GM21619 (cell line): Measurements from ENCODE around the gene KLC1.
A peak's percentile ranks its signal among the peaks of the same experiment; 100 is the strongest.

ENCODE experiments used
- ATAC-seq: cut with Tn5 transposase; IDR thresholded peaks from one replicate; pipeline ENCODE4 v1.9.1; 2021; ENCODE audit not compliant: unreplicated experiment

Gene KLC1

GRCh38 chr14:103702497-103703432, 73.8 kb downstream of the KLC1 start:
- ATAC-seq = no peak

DNA sequence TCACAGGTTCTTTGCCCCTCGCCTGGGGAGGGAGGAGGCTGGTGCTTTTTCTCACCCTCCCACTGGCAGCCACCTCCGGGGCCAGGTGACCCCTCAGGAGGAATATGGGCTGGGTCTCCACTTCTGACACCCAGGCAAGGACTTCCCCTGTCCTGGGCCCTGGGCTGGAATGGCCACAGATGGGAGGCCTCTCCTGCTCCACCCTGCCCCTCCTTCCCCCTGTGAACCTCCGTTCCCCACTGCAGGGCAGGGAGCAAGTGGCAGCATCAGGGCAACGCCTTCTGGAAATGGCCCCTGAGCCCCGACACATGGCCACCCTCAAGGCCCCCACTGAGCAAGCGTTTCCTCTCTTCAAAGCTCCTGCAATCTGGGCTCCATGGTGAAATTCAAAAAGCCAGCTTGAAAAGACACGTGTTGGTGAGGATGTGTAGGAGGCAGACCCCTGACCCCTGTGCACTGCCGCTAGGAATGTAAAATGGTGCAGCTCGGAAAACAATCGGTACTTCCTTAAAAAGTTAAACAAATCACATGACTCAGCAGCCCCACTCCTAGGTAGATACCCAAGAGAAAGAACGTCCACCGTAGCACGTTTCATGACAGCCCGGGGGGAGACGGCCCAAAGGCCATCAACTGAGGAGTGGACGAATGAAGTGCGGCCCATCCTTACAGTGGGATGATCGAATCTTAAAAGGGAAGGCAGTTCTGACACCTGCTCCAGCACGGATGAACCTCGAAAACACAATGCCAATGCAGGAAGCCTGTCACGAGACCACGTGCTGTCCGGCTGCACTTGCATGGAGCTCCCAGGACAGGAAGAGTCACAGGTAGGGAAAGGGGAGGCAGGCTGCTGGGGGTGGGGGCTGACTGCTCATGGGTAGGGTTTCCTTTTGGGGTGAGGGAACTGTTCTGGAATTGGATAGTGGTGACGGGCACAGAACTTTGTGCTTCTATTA, 74.7 kb downstream of the KLC1 start:
- ATAC-seq = no peak

DNA sequence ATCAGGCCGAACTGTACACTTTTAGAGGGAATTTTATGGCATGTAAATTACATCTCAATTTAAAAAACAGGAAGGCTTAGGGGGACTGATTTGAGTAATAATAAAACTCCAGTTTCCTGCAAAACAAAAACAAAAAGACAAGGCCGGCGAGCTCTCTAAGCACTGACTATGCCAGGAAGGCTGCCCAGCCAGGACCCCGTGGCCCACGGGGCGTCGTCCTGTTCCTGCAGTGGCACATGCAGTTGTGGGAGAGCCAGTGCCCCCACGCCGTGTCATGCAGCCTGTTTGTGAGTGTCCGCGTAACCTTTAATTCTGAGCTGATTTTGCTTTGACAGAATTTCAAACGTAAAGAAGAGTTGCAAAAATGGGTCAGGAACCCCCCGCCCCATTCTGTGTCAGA, 75.7 kb downstream of the KLC1 start:
- no peak for ATAC-seq

GRCh38 chr14:103705118-103705503, 76.1 kb downstream of the KLC1 start:
- no peak for ATAC-seq

DNA sequence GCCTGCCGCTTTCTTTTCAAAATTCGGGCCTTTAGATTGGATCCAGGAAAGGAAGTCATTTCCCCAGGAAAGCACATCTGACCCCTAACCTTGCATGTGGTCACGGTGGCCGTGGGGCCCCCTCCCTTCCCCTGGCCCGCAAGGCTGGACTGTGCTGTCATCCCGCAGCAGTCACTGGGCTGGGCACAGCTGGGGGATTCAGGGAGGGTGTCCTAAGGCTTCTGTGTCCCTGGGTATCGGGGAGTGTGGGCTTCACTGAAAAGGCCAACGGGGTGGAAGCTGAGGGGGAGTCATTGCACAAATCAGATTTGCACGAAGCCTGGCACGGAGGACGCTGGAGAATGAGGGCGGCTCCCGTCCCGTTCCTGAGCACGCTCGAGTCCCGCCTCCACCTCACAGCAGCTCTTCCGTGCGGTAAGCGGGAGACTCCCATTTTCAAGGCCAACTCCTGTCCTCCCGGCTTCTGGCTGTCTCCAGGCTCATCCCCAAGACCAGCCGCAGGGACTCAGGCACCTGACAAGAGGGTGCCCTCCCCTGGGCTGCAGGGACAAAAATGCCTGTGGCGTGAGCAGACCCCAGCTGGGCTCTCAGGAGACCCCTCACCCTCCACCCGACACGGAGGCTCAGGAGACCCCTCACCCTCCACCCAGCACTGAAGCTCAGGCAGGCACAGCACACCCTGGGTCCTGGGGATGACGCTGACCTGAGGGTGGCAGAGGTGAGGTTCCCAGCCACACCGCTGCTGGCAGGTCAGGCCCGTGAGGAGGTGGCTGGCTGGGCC, 76.7 kb downstream of the KLC1 start:
- no peak for ATAC-seq

DNA sequence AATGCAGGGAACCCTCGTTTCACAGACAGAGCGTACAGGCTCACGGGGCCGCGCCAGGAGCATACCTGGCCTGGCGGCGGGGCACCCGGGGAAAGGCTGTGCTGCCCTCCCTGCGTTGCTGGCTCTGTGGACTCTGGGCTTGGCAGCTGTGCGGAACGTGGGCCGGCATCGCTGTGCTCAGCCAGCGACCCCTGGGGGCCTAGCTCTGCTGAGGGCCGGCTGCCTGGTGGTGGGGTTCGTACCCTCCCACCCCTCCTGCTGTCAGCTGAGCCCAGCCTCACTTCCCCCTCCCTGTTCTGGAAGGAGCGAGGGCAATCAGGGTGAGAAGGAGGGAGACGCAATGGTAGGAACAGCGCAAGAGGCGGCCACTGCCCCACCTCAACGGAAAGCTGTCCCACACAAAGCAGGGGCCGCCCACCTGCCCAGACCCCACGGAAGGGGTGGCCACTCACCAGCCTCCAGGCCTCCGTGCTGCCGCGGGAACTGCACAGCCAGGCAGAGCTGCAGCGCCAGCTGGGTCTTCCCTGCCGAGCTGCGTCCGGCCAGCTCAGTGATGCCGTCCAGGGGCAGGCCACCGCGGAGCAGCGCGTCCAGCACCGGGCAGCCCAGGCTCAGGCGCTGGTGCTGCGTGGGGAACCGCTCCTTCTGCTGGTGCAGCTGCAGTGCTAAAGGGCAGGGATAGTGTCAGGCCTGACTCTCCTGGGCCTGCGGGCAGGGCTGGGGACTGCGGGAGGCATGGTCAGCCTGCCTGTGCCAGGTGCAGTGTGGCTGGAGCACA, 77.7 kb downstream of the KLC1 start:
- ATAC-seq = no peak

GRCh38 chr14:103707329-103708263, 78.6 kb downstream of the KLC1 start:
- no peak for ATAC-seq

DNA sequence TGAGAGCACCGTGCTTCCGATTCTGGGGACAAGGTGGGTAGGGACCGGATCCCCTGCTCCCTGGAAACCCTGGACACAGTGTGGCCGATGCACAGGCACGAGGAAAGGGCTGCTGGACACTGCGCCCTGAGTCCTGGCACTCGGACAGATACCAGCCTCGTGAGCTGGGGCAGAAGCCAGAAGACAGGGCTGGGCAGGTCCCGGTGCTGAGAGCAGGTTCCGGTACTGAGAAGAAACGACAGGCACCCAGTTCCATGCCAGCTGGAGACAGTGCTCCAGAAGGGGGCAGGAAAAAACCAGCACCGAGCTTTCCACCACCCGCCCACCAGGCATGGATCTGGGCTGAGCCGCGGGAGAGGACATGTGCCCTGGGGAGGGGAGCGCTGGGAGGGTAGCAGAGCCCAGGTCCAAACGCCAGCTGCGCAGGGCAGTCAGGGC, 79.8 kb downstream of the KLC1 start:
- ATAC-seq = no peak

GRCh38 chr14:103709814-103710213, 80.8 kb downstream of the KLC1 start:
- no peak for ATAC-seq

DNA sequence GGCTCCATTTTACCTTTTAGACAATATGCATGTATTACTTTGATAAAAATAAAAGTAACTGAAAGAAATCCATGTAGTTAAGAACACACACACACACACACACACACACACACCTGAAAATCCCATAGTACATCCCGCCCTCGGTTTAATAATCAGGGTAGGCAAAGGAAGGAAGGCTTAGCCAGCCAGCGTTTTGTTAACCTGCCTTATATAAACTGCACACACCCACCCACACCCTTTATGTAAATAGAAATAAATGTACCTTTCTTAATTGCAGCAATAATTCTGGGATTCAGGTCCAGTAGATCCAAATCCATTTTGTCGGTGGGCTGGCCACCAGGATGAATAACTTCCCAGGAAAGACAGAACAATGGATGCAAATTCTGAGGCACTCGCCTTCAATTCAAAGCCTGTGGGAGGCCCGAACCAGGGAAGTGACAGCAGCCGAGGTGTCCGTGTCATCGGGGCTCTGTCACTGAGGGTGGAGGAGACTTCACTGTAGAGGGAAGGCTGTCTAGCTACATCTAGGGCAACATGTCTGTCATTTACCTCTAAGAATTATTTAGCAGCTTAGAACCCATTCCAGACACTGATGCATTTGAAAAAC, 81.9 kb downstream of the KLC1 start:
- no peak for ATAC-seq

DNA sequence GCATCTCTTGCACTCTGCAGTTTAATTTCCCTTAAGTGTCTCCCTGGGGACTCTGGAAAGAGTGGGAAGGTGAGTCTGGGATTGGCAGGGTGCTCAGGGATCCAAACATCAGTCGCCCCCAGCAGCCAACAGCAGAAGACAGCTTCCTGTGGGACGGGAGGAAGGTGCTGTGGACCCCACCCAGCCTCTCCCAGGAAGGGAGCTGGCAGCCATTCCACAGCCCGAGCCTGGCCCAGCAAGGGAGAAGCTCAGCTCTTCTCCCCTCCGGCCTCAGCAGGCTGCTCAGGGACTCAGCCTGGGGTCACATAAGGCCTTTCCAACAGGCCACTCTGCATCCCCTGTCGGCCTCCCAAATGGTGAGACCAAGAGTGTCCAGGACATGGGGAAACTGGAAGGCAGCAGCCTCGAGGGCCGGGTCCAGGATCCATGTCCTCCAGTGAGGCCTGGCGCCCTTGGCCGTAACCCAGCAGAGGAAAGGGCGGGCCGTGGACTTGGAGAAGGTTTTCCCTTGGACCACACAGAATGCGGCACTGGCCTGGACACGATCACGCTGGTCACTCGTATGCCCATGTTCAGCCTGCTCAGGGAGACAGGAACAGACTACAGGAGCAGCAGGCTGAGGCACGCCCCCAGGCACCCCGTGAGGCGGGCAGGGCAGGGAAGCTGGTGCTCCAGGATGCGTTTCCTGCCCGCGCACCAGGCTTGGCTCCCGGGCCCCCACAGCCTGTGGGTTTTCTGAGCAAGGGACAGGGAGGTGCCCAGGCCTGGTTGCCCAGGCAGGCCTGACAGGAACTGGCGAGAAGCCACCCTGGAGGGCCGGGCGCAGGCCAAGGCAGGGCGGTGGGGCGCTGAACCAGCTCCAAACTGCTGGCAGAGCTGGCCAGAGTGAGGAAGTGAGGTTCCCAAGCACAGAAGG, 82.8 kb downstream of the KLC1 start:
- no peak for ATAC-seq

DNA sequence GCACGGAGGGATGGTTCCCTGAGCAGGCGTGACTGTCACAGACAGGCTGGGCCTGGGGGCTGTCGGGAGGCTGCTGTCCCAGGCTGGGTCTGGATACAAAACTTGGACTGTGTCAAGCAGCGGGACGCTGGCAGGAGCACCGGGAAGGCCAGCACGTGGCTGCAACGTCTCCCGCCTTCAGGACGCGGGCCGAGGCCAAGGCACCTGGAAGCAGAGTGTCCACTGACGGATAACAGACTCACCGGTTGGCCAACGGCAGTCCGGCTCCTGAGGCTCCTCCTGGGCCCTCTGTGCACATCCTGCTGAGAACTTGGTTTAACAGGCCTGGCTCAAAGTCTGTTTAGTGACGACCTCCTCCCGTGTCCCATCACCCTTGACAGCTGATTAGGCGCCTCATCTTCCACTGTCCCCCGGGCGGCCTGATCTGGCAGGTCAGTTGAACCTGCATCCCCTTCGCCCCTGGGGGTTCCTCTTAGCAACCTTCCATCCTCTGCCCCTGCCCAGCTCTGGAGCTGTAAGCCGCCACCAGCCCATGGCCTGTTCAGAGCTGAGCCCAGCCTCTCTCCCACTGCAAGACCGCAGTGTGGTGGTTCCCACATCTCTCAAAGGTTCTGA, 83.7 kb downstream of the KLC1 start:
- ATAC-seq = no peak

DNA sequence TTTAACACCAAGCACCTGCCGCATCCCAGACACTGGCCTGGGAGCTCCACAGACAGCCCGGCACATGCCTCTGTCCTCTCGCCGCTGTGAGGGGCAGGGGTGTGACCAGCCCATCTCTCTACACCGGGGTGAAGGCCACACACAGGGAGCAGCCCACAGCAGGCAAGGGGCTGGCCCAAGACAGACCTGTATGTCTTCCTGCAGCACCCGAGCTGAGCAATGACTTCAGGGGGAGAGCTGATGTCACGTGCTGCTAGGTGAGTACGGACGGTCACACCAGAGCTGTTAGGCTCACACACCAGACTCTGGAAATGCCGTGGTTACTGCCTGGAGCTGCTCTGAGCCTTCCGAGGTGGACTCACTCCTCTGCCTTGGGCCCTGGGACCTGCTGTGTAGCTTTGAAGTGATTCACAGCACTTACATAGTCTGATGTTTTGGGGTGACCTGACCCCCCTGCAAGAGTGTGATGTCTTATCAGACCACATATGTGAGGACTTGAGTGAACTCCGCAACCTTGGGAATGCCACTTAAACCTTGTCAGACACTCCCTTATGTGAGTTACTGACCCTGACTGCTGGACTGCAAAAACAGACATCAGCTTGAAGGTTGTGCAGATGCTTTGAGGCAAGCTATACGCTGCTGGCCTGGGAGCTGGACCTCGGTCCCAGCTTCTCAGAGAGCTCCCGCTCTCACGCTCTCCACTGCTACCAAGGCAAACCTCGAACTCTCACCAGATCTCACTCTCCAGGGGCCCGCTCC, 84.5 kb downstream of the KLC1 start:
- no peak for ATAC-seq

DNA sequence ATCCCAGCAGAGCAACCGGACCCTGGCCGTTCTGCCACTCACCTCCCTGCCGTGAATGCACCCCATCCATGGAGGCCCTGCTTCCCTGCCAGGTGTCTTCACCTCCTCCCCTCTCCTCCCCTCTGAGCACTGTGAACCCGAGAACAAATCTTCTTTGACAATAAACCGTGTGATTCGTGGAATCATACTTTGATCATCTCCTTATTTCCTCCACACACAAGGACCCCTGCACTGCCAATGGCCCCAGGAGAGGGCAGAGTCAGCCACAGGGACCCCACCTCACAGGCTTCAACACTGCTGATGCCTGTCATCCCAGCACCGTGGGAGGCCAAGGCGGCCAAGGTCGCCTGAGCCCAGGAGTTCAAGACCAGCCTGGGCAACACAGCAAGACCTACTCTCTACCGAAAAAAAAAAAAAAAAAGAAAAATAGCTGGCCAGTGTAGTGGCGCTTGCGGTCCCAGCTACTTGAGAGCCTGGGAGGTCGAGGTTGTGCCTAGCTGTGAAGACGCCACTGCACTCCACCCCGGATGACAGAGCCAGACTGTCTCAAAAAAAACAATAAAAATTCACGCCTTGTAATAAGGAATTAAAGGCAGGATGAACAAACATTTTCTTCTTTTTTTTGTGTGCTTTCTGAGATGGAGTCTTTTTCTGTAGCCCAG, 85.2 kb downstream of the KLC1 start:
- ATAC-seq = no peak

DNA sequence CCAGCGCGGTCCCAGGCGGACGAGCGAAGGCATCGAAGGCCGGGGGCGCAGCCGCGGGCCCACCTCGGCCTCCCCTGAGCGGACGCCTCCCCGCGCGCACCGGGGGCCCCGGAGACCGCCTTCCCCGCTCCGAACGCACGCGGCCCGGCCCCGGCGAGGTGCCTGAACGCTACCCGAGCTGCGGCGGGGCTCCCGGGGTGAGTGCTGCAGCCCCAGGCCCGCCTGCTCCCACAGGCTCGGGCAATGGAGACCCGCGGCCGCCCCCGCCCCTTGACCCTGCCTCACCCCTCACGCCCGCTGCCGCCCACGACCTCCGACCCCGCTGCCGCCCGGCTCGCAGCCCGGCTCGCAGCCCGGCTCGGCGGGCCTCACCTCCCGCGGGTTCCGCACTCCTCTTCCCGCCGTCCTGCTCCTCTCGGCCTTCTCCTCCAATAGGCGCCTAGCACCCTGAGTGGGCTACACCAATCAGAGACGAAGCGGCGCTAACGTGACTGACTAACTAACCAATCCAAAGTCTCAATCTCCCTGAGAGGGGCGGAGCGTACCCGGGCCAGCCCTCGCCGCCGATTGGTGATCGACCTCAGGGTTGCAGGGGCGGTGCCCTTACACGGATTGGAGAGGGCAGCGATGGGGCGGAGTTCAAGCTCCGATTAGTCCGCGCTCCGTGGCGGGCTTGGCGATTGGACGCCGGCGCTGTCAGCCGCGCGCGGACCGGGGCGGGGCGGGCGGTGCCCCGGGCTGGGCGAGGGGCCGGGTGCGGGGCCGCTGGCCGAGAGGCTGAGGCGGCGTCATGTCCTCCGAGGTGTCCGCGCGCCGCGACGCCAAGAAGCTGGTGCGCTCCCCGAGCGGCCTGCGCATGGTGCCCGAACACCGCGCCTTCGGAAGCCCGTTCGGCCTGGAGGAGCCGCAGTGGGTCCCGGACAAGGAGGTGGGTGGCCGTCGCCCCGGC, 86.3 kb downstream of the KLC1 start, which contains the start of the genes XRCC3 and ZFYVE21:
TSS of gene XRCC3 (minus strand) at position 400 of the 949 bp plus-strand sequence. CDS start 4,364 bp downstream, outside the sequence.
TSS of gene ZFYVE21 (plus strand) at position 759 of the 949 bp plus-strand sequence. CDS start at position 791, 32 bp downstream.
- ATAC-seq = peak; percentile 91
